ENCODE measurements around the gene ATP9B. TPM values are rescaled to one million over a fixed set of nuclear protein-coding genes. Genes with fewer than 3 reads are reported as not detected.

The ATP9B gene
- total and polyA plus RNA-seq, 10 of the 15 experiments (the other 5 are each of a cell fraction or from before 2014, with no cell fraction given), result 0.74 to 20.7 (median 12.9) TPM

DNA sequence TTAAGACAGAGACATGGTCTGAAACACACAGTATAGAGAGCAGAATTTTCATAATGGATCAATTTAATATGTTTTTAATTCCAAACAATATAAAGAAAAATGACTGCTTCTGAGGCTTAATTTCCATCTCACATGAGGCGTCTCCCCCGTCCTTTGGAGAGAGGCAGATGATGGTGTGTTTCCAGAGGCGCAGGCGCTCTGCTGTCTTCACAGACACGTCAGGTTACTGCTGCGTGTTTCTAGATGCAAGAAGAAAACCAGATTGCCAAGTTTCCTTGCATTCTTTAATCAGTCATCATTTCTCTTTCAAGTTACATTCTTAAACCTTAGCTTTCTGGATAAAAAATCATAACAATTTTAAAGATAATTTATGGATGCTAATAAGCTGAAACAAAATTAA is 160.2 kb downstream of the ATP9B start:
- Histone ChIP-seq H3K27ac (ENCODE audit: control insufficient read depth, insufficient read depth) (no peak overlapping the region), H3K79me2 (ENCODE audit: control insufficient read depth, insufficient read depth, low read length) (no peaks in the 10 kb centered on the region), H3K9me3 (replicated peaks; ENCODE audit: control insufficient read depth, insufficient read depth, low read length) (no peaks in the 10 kb centered on the region), H2AFZ (ENCODE audit: control insufficient read depth, low read depth, low read length) (no peak overlapping the region), H3K9ac (ENCODE audit: control insufficient read depth, insufficient read depth, low read length) (no peak overlapping the region), H3K4me3 (no peak overlapping the region), H3K4me2 (ENCODE audit: control insufficient read depth, insufficient read depth) (no peak overlapping the region), H3K27me3 (replicated peaks in 1 of 2; ENCODE audit: control insufficient read depth in 2 of 2, insufficient read depth in 2 of 2, low read length in 1 of 2) (no peaks in the 10 kb centered on the region), H3K36me3 (ENCODE audit: control insufficient read depth in 2 of 2, insufficient read depth in 2 of 2, low read length in 1 of 2) (no peaks in the 10 kb centered on the region; a peak in 1 of 4 replicates), H3K4me1 (ENCODE audit: control insufficient read depth, insufficient read depth, low read length) (no peaks in the 10 kb centered on the region), H4K20me1 (ENCODE audit: control insufficient read depth, insufficient read depth) (no peaks in the 10 kb centered on the region; the same call in 1 of the 2 replicates)
- no peak for ATAC-seq
- FAIRE-seq, result no peak
- intact Hi-C loops (cut with micrococcal nuclease; ENCODE audit: unreplicated experiment), result no loop called here
- ChIA-PET POLR2A (no interaction called here), CTCF (no interaction called here), RAD21 (ENCODE audit: unreplicated experiment) (no interaction called here), SMC1A (ENCODE audit: uncharacterized antibody, unreplicated experiment) (no interaction called here)
- WGBS (ENCODE audit: insufficient coverage, insufficient replicate concordance, low lambda C conversion rate, missing lambda C conversion rate), result 99% methylated on average over 6 of the region's 6 CpGs
- DNase-seq (ENCODE audit: low read depth, low spot score), result no peak
- no TSS peak for BruUV-seq (replicated peaks)
- in situ Hi-C loops (cut with MboI), result loop anchor here (25.0 kb wide), 1 partner anchor 1317 kb away; no protein-coding TSS in a partner anchor
- TF ChIP-seq BCL11A (IDR thresholded peaks at IDR 0.05; ENCODE audit: low read depth, low read length) (no peak), SIN3A (IDR thresholded peaks at IDR 0.05; ENCODE audit: low read depth, low read length) (no peak), NFYA (IDR thresholded peaks at IDR 0.05; ENCODE audit: borderline replicate concordance, low read depth, low read length) (no peak), NFIC (IDR thresholded peaks at IDR 0.05; ENCODE audit: low read depth, low read length) (no peak), SIX5 (IDR thresholded peaks at IDR 0.05; ENCODE audit: low read depth, low read length, severe bottlenecking) (no peak), ZNF207 (IDR thresholded peaks at IDR 0.05; ENCODE audit: borderline replicate concordance) (no peak), PAX5 (IDR thresholded peaks at IDR 0.05; ENCODE audit: borderline replicate concordance, low read depth, low read length) (no peak), SP1 (IDR thresholded peaks at IDR 0.05; ENCODE audit: low read depth, low read length) (no peak), E2F4 (IDR thresholded peaks at IDR 0.05; ENCODE audit: low read depth, low read length) (no peak), SMARCA5 (IDR thresholded peaks at IDR 0.05) (no peak)
- TF ChIP-seq, protein P1, sequence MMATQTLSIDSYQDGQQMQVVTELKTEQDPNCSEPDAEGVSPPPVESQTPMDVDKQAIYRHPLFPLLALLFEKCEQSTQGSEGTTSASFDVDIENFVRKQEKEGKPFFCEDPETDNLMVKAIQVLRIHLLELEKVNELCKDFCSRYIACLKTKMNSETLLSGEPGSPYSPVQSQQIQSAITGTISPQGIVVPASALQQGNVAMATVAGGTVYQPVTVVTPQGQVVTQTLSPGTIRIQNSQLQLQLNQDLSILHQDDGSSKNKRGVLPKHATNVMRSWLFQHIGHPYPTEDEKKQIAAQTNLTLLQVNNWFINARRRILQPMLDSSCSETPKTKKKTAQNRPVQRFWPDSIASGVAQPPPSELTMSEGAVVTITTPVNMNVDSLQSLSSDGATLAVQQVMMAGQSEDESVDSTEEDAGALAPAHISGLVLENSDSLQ (IDR thresholded peaks at IDR 0.05), result no peak
- TF ChIP-seq, protein P2, sequence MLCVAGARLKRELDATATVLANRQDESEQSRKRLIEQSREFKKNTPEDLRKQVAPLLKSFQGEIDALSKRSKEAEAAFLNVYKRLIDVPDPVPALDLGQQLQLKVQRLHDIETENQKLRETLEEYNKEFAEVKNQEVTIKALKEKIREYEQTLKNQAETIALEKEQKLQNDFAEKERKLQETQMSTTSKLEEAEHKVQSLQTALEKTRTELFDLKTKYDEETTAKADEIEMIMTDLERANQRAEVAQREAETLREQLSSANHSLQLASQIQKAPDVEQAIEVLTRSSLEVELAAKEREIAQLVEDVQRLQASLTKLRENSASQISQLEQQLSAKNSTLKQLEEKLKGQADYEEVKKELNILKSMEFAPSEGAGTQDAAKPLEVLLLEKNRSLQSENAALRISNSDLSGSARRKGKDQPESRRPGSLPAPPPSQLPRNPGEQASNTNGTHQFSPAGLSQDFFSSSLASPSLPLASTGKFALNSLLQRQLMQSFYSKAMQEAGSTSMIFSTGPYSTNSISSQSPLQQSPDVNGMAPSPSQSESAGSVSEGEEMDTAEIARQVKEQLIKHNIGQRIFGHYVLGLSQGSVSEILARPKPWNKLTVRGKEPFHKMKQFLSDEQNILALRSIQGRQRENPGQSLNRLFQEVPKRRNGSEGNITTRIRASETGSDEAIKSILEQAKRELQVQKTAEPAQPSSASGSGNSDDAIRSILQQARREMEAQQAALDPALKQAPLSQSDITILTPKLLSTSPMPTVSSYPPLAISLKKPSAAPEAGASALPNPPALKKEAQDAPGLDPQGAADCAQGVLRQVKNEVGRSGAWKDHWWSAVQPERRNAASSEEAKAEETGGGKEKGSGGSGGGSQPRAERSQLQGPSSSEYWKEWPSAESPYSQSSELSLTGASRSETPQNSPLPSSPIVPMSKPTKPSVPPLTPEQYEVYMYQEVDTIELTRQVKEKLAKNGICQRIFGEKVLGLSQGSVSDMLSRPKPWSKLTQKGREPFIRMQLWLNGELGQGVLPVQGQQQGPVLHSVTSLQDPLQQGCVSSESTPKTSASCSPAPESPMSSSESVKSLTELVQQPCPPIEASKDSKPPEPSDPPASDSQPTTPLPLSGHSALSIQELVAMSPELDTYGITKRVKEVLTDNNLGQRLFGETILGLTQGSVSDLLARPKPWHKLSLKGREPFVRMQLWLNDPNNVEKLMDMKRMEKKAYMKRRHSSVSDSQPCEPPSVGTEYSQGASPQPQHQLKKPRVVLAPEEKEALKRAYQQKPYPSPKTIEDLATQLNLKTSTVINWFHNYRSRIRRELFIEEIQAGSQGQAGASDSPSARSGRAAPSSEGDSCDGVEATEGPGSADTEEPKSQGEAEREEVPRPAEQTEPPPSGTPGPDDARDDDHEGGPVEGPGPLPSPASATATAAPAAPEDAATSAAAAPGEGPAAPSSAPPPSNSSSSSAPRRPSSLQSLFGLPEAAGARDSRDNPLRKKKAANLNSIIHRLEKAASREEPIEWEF (IDR thresholded peaks at IDR 0.05; ENCODE audit: insufficient replicate concordance, low read depth, low read length), result no peak
